Muscle layer of duodenum (tissue), 2 donors: ENCODE measurements around the gene OGFR.
A peak's percentile ranks its signal among the peaks of the same experiment; 100 is the strongest.

Experiments
- H3K27ac ChIP-seq: one replicate; pipeline ENCODE4 v1.7.0; 2013; ENCODE audit warnings: mild to moderate bottlenecking, low read length
- H3K27me3 ChIP-seq: one replicate; pipeline ENCODE4 v1.7.0; 2013; ENCODE audit warnings: low read depth, mild to moderate bottlenecking, control low read depth, low read length
- H3K36me3 ChIP-seq, 2 donors: one replicate each; pipeline ENCODE4 v1.7.0; 2013; ENCODE audit warnings: low read length in 2 of 2, control low read depth in 1 of 2, mild to moderate bottlenecking in 1 of 2; ENCODE audit not compliant: insufficient read depth in 2 of 2, control insufficient read depth in 1 of 2
- H3K4me1 ChIP-seq, 2 donors: one replicate each; pipeline ENCODE4 v1.7.0; 2013; ENCODE audit warnings: low read length in 2 of 2, mild to moderate bottlenecking in 2 of 2, control low read depth in 1 of 2, moderate library complexity in 1 of 2; ENCODE audit not compliant: insufficient read depth in 2 of 2, control insufficient read depth in 1 of 2
- H3K4me3 ChIP-seq, 2 donors: one replicate each; pipeline ENCODE4 v1.7.0; 2013; ENCODE audit warnings: low read length in 2 of 2, low read depth in 1 of 2, mild to moderate bottlenecking in 1 of 2
- H3K9me3 ChIP-seq, 2 donors: one replicate each; pipeline ENCODE4 v1.7.0; 2013; ENCODE audit warnings: low read length in 2 of 2, control low read depth in 1 of 2, mild to moderate bottlenecking in 1 of 2; ENCODE audit not compliant: control insufficient read depth in 1 of 2
- donor health status: healthy.

The OGFR gene

GRCh38 chr20:62795023-62795761 lies 9.4 kb upstream of the OGFR start:
- Histone ChIP-seq H3K27me3 (no peaks in the 10 kb centered on the region), H3K27ac (no peak overlapping the region), H3K9me3 (no peaks in the 10 kb centered on the region), H3K4me1 (peaks cover 0 to 28% of the 10 kb centered on the region in 2 donors), H3K4me3 (peak overlapping the region; percentile 63 to 79), H3K36me3 (peaks cover 13 to 25% of the 10 kb centered on the region in 2 donors)

GRCh38 chr20:62796699-62797491 lies 7.7 kb upstream of the OGFR start:
- H3K36me3 ChIP-seq: peaks cover 14 to 38% of the 10 kb centered on the region in 2 donors
- peak overlapping the region; percentile 33 to 79 for H3K4me3 ChIP-seq
- H3K9me3 ChIP-seq: no peaks in the 10 kb centered on the region
- H3K27ac ChIP-seq: no peak overlapping the region
- peaks cover 0 to 20% of the 10 kb centered on the region in 2 donors for H3K4me1 ChIP-seq
- no peaks in the 10 kb centered on the region for H3K27me3 ChIP-seq

- H3K4me1 ChIP-seq: peaks cover 0 to 20% of the 10 kb centered on the region in 2 donors
- H3K9me3 ChIP-seq: no peaks in the 10 kb centered on the region
- peak overlapping the region in 1 of 2 donors; percentile 55 for H3K4me3 ChIP-seq
- H3K27ac ChIP-seq: no peak overlapping the region
- H3K27me3 ChIP-seq: no peaks in the 10 kb centered on the region
- H3K36me3 ChIP-seq: peaks cover 14 to 38% of the 10 kb centered on the region in 2 donors
Measured at GRCh38 chr20:62797671-62798532, 6.7 kb upstream of the OGFR start.

- Histone ChIP-seq H3K27ac (no peak overlapping the region), H3K36me3 (peaks cover 14 to 38% of the 10 kb centered on the region in 2 donors), H3K27me3 (no peaks in the 10 kb centered on the region), H3K4me3 (no peak overlapping the region), H3K4me1 (peaks cover 0 to 13% of the 10 kb centered on the region in 2 donors), H3K9me3 (no peaks in the 10 kb centered on the region)
Measured at GRCh38 chr20:62799036-62799435, 5.6 kb upstream of the OGFR start.

- peaks cover 14 to 38% of the 10 kb centered on the region in 2 donors for H3K36me3 ChIP-seq
Measured at GRCh38 chr20:62799459-62799858, 5.2 kb upstream of the OGFR start.

GRCh38 chr20:62799873-62800272 lies 4.8 kb upstream of the OGFR start:
- no peaks in the 10 kb centered on the region for H3K27me3 ChIP-seq
- H3K4me1 ChIP-seq: peaks cover 0 to 9% of the 10 kb centered on the region in 2 donors
- no peak overlapping the region for H3K27ac ChIP-seq
- no peaks in the 10 kb centered on the region for H3K9me3 ChIP-seq
- no peak overlapping the region for H3K4me3 ChIP-seq
- H3K36me3 ChIP-seq: peaks cover 14 to 38% of the 10 kb centered on the region in 2 donors

More at GRCh38 chr20:62799459-62799858, 5.2 kb upstream of the OGFR start:
- Histone ChIP-seq H3K4me3 (no peak overlapping the region), H3K4me1 (peaks cover 0 to 11% of the 10 kb centered on the region in 2 donors), H3K9me3 (no peaks in the 10 kb centered on the region), H3K27me3 (no peaks in the 10 kb centered on the region), H3K27ac (no peak overlapping the region)

- Histone ChIP-seq H3K4me1 (peaks cover 0 to 9% of the 10 kb centered on the region in 2 donors), H3K4me3 (no peak overlapping the region), H3K9me3 (no peaks in the 10 kb centered on the region), H3K27me3 (no peaks in the 10 kb centered on the region), H3K36me3 (peaks cover 14 to 38% of the 10 kb centered on the region in 2 donors), H3K27ac (no peak overlapping the region)
Measured at GRCh38 chr20:62800314-62801259, 4.0 kb upstream of the OGFR start.

- H3K36me3 ChIP-seq: peaks cover 14 to 38% of the 10 kb centered on the region in 2 donors
- H3K4me1 ChIP-seq: peaks cover 0 to 17% of the 10 kb centered on the region in 2 donors
- H3K9me3 ChIP-seq: no peaks in the 10 kb centered on the region
- no peak overlapping the region for H3K27ac ChIP-seq
- no peak overlapping the region for H3K4me3 ChIP-seq
- no peaks in the 10 kb centered on the region for H3K27me3 ChIP-seq
Measured at GRCh38 chr20:62801284-62802010, 3.2 kb upstream of the OGFR start.

GRCh38 chr20:62802026-62802712 lies 2.5 kb upstream of the OGFR start:
- Histone ChIP-seq H3K4me1 (peaks cover 6 to 20% of the 10 kb centered on the region in 2 donors), H3K27ac (no peak overlapping the region)

More at GRCh38 chr20:62802026-62802712, 2.5 kb upstream of the OGFR start:
- H3K27me3 ChIP-seq: no peaks in the 10 kb centered on the region
- H3K4me3 ChIP-seq: no peak overlapping the region
- H3K36me3 ChIP-seq: peaks cover 14 to 38% of the 10 kb centered on the region in 2 donors
- no peaks in the 10 kb centered on the region for H3K9me3 ChIP-seq
